DND-41 (cell line): ENCODE measurements around the gene MEAK7.

Source experiments
- EZH2 ChIP-seq: IDR thresholded peaks from 3 replicates; pipeline ENCODE4 v1.6.1; 2012; ENCODE audit warnings: borderline replicate concordance, low read depth, mild to moderate bottlenecking, moderate library complexity, low read length, inconsistent platforms; ENCODE audit not compliant: severe bottlenecking
- TF ChIP-seq, protein P1 (sequence below): IDR thresholded peaks from 2 replicates; pipeline ENCODE4 v1.5.1; 2012; ENCODE audit warnings: borderline replicate concordance, low read length, moderate library complexity, mild to moderate bottlenecking; ENCODE audit not compliant: poor library complexity, severe bottlenecking; ENCODE audit errors: extremely low read depth

GRCh38 chr16:84459533-84459894, 44.9 kb downstream of the MEAK7 start:
- TF ChIP-seq, protein P1, sequence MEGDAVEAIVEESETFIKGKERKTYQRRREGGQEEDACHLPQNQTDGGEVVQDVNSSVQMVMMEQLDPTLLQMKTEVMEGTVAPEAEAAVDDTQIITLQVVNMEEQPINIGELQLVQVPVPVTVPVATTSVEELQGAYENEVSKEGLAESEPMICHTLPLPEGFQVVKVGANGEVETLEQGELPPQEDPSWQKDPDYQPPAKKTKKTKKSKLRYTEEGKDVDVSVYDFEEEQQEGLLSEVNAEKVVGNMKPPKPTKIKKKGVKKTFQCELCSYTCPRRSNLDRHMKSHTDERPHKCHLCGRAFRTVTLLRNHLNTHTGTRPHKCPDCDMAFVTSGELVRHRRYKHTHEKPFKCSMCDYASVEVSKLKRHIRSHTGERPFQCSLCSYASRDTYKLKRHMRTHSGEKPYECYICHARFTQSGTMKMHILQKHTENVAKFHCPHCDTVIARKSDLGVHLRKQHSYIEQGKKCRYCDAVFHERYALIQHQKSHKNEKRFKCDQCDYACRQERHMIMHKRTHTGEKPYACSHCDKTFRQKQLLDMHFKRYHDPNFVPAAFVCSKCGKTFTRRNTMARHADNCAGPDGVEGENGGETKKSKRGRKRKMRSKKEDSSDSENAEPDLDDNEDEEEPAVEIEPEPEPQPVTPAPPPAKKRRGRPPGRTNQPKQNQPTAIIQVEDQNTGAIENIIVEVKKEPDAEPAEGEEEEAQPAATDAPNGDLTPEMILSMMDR: no peak
- no peak for TF ChIP-seq EZH2
